Gastrocnemius medialis (tissue), 4 donors: ENCODE results near the gene NCOA7. TPM values are rescaled to one million over a fixed set of nuclear protein-coding genes. Genes with fewer than 3 reads are reported as not detected.
"Not testable (repeated sequence)": the region's sequence is repeated elsewhere in the genome, so short reads cannot be mapped to it uniquely, and the experiment has no call there.

Experiments
- ATAC-seq, 2 donors: fragments of 150-250 bp; one replicate each; pipeline ENCODE4 v1.9.1; 2016
- DNase-seq, 2 donors: peaks; one replicate each; pipeline ENCODE4 v3.0.0-alpha.2; 2019
- H3K27ac ChIP-seq, 4 donors: fragments of 200-600 bp; sonication (generic); 1 replicate in 1 of 4; 2 replicates in 3 of 4; pipeline ENCODE4 v1.5.1; 2016 to 2018; ENCODE audit warnings: mild to moderate bottlenecking in 2 of 4, moderate library complexity in 1 of 4
- H3K27me3 ChIP-seq, 3 donors: fragments of 200-600 bp; sonication (generic) in 2 of 3; 1 replicate in 1 of 3; 2 replicates in 2 of 3; pipeline versions ENCODE4 v1.5.1 to v1.6.0; 2016 to 2019; ENCODE audit warnings: mild to moderate bottlenecking in 1 of 3, moderate library complexity in 1 of 3
- H3K36me3 ChIP-seq, 2 donors: fragments of 200-600 bp; sonication (generic) in 1 of 2; one replicate each; pipeline ENCODE4 v1.5.1; 2017 to 2018
- H3K4me1 ChIP-seq, 2 donors: fragments of 200-600 bp; sonication (generic) in 1 of 2; one replicate each; pipeline ENCODE4 v1.5.1; 2016 to 2017; ENCODE audit warnings: mild to moderate bottlenecking in 2 of 2
- H3K4me3 ChIP-seq, 4 donors: fragments of 200-600 bp; sonication (generic) in 3 of 4; 1 replicate in 1 of 4; 2 replicates in 3 of 4; pipeline ENCODE4 v1.5.1; 2016 to 2019; ENCODE audit warnings: mild to moderate bottlenecking in 2 of 4
- H3K9me3 ChIP-seq, 3 donors: fragments of 200-600 bp; sonication (generic) in 2 of 3; 1 replicate in 1 of 3; 2 replicates in 2 of 3; pipeline ENCODE4 v1.5.1; 2016 to 2019
- POLR2A ChIP-seq, 2 donors: fragments of 450-650 bp; IDR thresholded peaks; one replicate each; pipeline ENCODE4 v1.6.1; 2017; ENCODE audit warnings: antibody characterized with exemption in 2 of 2, mild to moderate bottlenecking in 2 of 2, moderate library complexity in 2 of 2
- in situ Hi-C, 4 donors: fragments of 200-750 bp; cut with MboI; loops; one replicate each; pipeline versions ENCODE4 v1.15.0 to v1.8.0; 2017; ENCODE audit warnings: low sequenced_read_pairs in 4 of 4
- intact Hi-C: fragments of 100-400 bp; cut with DNase I; formaldehyde crosslinking; loops from one replicate; pipeline ENCODE4 v1.15.1; 2023; ENCODE audit warnings: low total_unique reads
- total RNA-seq, 4 donors: library from RNA; depleted of rRNA; stranded (reverse); fragments of >200 nt; gene quantifications; one replicate each; pipeline versions ENCODE4 v1.1.0 to v1.2.3, GENCODE V29; 2016
- TF ChIP-seq, protein P1 (sequence below), 5 experiments: fragments of 450-650 bp in 3 of 5; fragments of 200-600 bp in 2 of 5; sonication (generic) in 2 of 5; IDR thresholded peaks in 4 of 5; conservative IDR thresholded peaks in 1 of 5; 1 replicate in 4 of 5; 2 replicates in 1 of 5; pipeline ENCODE4 v1.5.1; 2016 to 2019; ENCODE audit warnings: antibody characterized with exemption in 5 of 5, mild to moderate bottlenecking in 3 of 5, moderate library complexity in 3 of 5

The NCOA7 gene
- total RNA-seq, 4 donors from 2014 or later, result 7.0 to 9.5 (median 9.2) TPM

DNA sequence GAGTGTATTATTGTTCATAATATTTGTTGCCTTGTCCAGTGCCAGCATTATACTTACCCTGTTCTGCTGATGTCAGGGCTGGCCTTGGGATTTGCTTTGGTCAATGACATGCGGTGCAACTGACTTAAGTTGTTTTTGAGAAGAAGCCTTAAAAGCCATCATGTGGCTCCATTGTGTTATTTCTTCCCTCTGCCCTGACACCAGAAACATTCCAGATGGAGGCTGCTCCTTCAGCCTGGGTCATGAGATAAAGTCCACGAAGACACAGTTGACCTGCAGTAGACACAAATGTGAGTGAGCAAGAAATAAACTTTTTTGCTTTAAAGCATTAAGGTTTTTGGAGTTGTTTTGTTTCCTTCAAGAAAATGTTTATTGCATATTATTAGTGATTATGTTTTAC is 158.3 kb downstream of the NCOA7 start:
- Histone ChIP-seq H3K27ac (no peak overlapping the region), H3K4me1 (no peaks in the 10 kb centered on the region), H3K36me3 (no peaks in the 10 kb centered on the region), H3K4me3 (no peak overlapping the region), H3K27me3 (no peaks in the 10 kb centered on the region), H3K9me3 (no peaks in the 10 kb centered on the region)
- no peak for TF ChIP-seq POLR2A (IDR thresholded peaks at IDR 0.05)
- TF ChIP-seq, protein P1, sequence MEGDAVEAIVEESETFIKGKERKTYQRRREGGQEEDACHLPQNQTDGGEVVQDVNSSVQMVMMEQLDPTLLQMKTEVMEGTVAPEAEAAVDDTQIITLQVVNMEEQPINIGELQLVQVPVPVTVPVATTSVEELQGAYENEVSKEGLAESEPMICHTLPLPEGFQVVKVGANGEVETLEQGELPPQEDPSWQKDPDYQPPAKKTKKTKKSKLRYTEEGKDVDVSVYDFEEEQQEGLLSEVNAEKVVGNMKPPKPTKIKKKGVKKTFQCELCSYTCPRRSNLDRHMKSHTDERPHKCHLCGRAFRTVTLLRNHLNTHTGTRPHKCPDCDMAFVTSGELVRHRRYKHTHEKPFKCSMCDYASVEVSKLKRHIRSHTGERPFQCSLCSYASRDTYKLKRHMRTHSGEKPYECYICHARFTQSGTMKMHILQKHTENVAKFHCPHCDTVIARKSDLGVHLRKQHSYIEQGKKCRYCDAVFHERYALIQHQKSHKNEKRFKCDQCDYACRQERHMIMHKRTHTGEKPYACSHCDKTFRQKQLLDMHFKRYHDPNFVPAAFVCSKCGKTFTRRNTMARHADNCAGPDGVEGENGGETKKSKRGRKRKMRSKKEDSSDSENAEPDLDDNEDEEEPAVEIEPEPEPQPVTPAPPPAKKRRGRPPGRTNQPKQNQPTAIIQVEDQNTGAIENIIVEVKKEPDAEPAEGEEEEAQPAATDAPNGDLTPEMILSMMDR (IDR thresholded peaks at IDR 0.05 in 4 of 5, conservative IDR thresholded peaks at IDR 0.05 in 1 of 5), result no peak
- in situ Hi-C loops (no loop called here), intact Hi-C loops (no loop called here)
- no peak for DNase-seq
- no peak for ATAC-seq

DNA sequence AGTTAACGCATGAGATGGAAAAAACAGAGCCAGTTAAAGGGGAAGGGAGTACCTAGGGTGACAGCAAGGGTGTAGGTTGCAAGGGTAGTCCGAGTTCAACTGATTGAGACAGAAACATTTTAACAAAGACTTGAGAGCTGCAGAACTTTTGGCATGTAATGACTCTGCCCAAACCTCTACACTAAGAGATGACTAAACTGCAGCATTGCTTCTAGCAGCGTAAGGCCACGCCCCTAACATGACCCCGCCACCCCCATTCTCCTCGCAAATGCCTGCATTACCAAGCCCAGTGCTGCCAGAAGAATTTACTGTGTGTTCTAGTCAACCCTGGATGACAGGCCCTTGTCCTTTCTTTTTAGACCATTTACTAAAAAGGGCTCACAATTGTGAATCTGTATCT is 159.5 kb downstream of the NCOA7 start:
- H3K4me1 ChIP-seq, result no peaks in the 10 kb centered on the region
- H3K4me3 ChIP-seq, result no peak overlapping the region
- in situ Hi-C loops (loop anchor here in 3 of 4 donors (10.0 to 25.0 kb wide), 3 partner anchors 88 to 638 kb away; partner anchors contain the start of gene HDDC2 (in 1 of the 3)), intact Hi-C loops (no loop called here)
- no peaks in the 10 kb centered on the region for H3K27me3 ChIP-seq
- TF ChIP-seq POLR2A (IDR thresholded peaks at IDR 0.05), result no peak
- TF ChIP-seq, protein P1 (IDR thresholded peaks at IDR 0.05 in 4 of 5, conservative IDR thresholded peaks at IDR 0.05 in 1 of 5), result no peak
- DNase-seq (no peak), ATAC-seq (no peak)
- no peak overlapping the region for H3K27ac ChIP-seq
- no peaks in the 10 kb centered on the region for H3K9me3 ChIP-seq
- H3K36me3 ChIP-seq, result no peaks in the 10 kb centered on the region

DNA sequence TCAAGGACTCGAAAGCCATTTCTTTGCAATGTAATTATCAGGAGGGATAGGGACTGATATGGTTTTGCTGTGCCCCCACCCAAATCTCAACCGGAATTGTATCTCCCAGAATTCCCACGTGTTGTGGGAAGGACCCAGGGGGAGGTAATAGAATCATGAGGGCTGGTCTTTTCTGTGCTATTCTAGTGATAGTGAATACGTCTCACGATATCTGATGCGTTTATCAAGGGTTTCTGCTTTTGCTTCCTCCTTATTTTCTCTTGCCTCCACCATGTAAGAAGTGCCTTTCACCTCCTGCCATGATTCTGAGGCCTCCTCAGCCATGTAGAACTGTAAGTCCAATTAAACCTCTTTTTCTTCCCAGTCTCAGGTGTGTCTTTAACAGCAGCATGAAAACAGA is 160.0 kb downstream of the NCOA7 start:
- H3K9me3 ChIP-seq, H3K4me1 ChIP-seq, H3K4me3 ChIP-seq, DNase-seq, H3K36me3 ChIP-seq, H3K27me3 ChIP-seq, intact Hi-C loops, ATAC-seq, H3K27ac ChIP-seq: not testable (repeated sequence)
- in situ Hi-C loops, result loop anchor here in 3 of 4 donors (10.0 to 25.0 kb wide), 3 partner anchors 88 to 638 kb away; partner anchors contain the start of gene HDDC2 (in 1 of the 3)

DNA sequence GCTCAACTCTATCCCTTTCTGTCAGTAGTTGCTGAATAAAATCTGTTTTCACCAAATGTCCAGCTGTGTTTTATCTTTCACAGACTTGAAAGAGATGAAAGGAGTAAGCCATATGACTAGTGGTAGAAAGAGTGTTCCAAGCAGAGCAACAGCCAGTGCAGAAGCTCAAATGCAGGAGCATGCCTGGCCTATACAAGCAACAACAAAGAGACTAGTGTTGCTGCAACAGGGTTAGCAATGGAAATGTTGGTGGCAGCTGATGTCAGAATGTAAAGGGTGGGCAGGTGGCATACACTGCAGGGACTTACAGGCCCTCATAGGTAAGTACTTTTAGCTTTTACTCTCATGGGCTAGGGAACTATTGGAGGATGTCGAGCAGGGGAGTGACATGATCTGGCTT is 160.6 kb downstream of the NCOA7 start:
- no peak for ATAC-seq
- Histone ChIP-seq H3K27ac (no peak overlapping the region), H3K36me3 (no peaks in the 10 kb centered on the region), H3K9me3 (no peaks in the 10 kb centered on the region), H3K4me1 (peaks cover 0 to 4% of the 10 kb centered on the region in 2 donors), H3K27me3 (no peaks in the 10 kb centered on the region), H3K4me3 (no peak overlapping the region)
- DNase-seq, result no peak
- intact Hi-C loops, result no loop called here
- TF ChIP-seq, protein P1 (IDR thresholded peaks at IDR 0.05 in 4 of 5, conservative IDR thresholded peaks at IDR 0.05 in 1 of 5), result no peak
- no peak for TF ChIP-seq POLR2A (IDR thresholded peaks at IDR 0.05)
- in situ Hi-C loops, result loop anchor here in 3 of 4 donors (10.0 to 25.0 kb wide), 3 partner anchors 89 to 639 kb away; partner anchors contain the start of gene HDDC2 (in 1 of the 3)

DNA sequence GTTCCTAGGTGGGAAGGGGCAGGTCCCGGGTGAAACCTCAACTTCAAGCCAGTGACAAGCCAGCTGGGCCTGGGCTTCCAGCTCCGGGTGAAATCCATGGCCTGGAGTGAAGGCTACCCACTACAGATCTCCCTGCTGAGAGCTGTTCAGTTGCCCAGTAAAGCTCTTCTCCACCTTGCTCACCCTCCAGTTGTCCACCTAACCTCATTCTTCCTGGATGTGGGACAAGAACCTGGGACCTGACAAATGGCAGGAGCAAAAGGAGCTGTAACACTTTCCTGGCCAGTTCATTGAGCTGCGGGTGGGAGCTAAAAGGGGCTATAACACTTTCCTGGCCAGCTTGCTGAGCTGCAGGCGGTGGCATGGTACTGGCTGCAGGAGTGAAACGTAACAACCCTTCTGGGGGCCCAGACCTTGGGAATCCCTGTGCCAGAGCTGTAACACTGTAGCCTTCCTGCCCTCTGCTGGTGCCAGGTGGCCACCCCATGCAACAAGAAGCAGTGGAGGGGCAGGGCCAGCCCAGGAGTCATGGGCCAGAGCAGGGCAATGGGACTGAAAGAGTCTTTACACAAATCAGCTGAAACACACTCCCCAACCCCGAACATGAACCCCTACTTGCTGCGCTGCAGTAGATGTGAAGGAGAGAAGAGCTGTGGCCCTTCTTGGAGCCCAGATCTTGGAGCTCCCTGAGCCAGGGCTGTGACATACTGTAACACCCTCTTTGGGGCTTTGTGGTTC is 162.2 kb downstream of the NCOA7 start:
- no peak overlapping the region for H3K4me3 ChIP-seq
- no peaks in the 10 kb centered on the region for H3K9me3 ChIP-seq
- H3K4me1 ChIP-seq, result peaks cover 3 to 10% of the 10 kb centered on the region in 2 donors
- ATAC-seq (no peak), DNase-seq (no peak)
- H3K27ac ChIP-seq, result no peak overlapping the region
- in situ Hi-C loops, result loop anchor here in 3 of 4 donors (10.0 to 25.0 kb wide), 3 partner anchors 91 to 641 kb away; partner anchors contain the start of gene HDDC2 (in 1 of the 3)
- intact Hi-C loops, result no loop called here
- TF ChIP-seq POLR2A (IDR thresholded peaks at IDR 0.05), result no peak
- TF ChIP-seq, protein P1 (IDR thresholded peaks at IDR 0.05 in 4 of 5, conservative IDR thresholded peaks at IDR 0.05 in 1 of 5), result peak in 1 of 5 experiments; percentile 12
- H3K36me3 ChIP-seq, result no peaks in the 10 kb centered on the region
- no peaks in the 10 kb centered on the region for H3K27me3 ChIP-seq
